A673 (cell line): ENCODE data around the gene UBFD1. TPM values are rescaled to one million over a fixed set of nuclear protein-coding genes. Genes with fewer than 3 reads are reported as not detected.

Experiments used
- BruUV-seq: library from RNA; stranded (reverse); fragments of 400-500 nt; replicated peaks from 2 replicates; lab custom pipeline; 2021; lab: Mats Ljungman, UMichigan
- CTCF ChIA-PET: fragments of 300-600 bp; sonication (Branson Sonifier 250); formaldehyde crosslinking; loops from one replicate; lab custom pipeline; 2022; ENCODE audit warnings: antibody characterized with exemption; lab: Charles Lee
- POLR2A ChIA-PET: fragments of 300-600 bp; sonication (Branson Sonifier 250); formaldehyde crosslinking; loops from one replicate; lab custom pipeline; 2022; ENCODE audit warnings: antibody characterized with exemption; ENCODE audit not compliant: low non-redundant PET; lab: Charles Lee
- DNase-seq: peaks from one replicate; pipeline ENCODE4 v3.0.0-alpha.2; 2015; ENCODE audit warnings: low spot score
- H3K27ac ChIP-seq: fragments of 200-600 bp; sonication (generic); 2 replicates; pipeline ENCODE4 v1.5.1; 2016; ENCODE audit warnings: mixed run types, low read depth, mild to moderate bottlenecking, mixed read lengths, antibody characterized with exemption, low read length; ENCODE audit not compliant: poor library complexity, severe bottlenecking
- H3K27me3 ChIP-seq: fragments of 200-600 bp; sonication (generic); replicated peaks from 2 replicates; pipeline ENCODE4 v1.6.1; 2017; ENCODE audit warnings: mixed run types, low read depth, mild to moderate bottlenecking, mixed read lengths, antibody characterized with exemption, low read length; ENCODE audit not compliant: insufficient read depth, poor library complexity
- H3K36me3 ChIP-seq: fragments of 200-600 bp; sonication (generic); 2 replicates; pipeline ENCODE4 v1.6.1; 2016; ENCODE audit warnings: mixed run types, mild to moderate bottlenecking, mixed read lengths, antibody characterized with exemption, low read length; ENCODE audit not compliant: insufficient read depth, poor library complexity, severe bottlenecking
- H3K4me1 ChIP-seq: fragments of 200-600 bp; sonication (generic); 2 replicates; pipeline ENCODE4 v1.6.1; 2017; ENCODE audit warnings: mixed run types, mild to moderate bottlenecking, mixed read lengths, antibody characterized with exemption, low read length; ENCODE audit not compliant: insufficient read depth, poor library complexity, severe bottlenecking
- H3K4me3 ChIP-seq: fragments of 200-600 bp; sonication (generic); 2 replicates; pipeline ENCODE4 v1.5.1; 2016; ENCODE audit warnings: low read depth, mixed run types, mild to moderate bottlenecking, mixed read lengths, low read length; ENCODE audit not compliant: poor library complexity, severe bottlenecking
- H3K9me3 ChIP-seq: fragments of 200-600 bp; sonication (generic); 2 replicates; pipeline ENCODE4 v1.6.1; 2016; ENCODE audit warnings: mixed run types, low read depth, mild to moderate bottlenecking, mixed read lengths, antibody characterized with exemption, low read length; ENCODE audit not compliant: poor library complexity, severe bottlenecking
- EZH2 ChIP-seq: fragments of 200-600 bp; sonication (generic); IDR thresholded peaks from 2 replicates; pipeline ENCODE4 v1.6.1; 2017; ENCODE audit warnings: borderline replicate concordance, low read depth, mild to moderate bottlenecking, mixed read lengths, antibody characterized with exemption, low read length; ENCODE audit not compliant: poor library complexity, severe bottlenecking
- intact Hi-C: fragments of 100-400 bp; cut with micrococcal nuclease; formaldehyde crosslinking; loops from one replicate; pipeline ENCODE4 v1.10.0; 2022; ENCODE audit not compliant: unreplicated experiment
- total RNA-seq: library from RNA; stranded (reverse); gene quantifications from 2 replicates; pipeline ENCODE4 v1.2.3, GENCODE V29; 2021
- TF ChIP-seq, protein P1 (sequence below): fragments of 300-800, 200-600 bp; sonication (generic); conservative IDR thresholded peaks from 2 replicates; pipeline ENCODE4 v1.5.1; 2017; ENCODE audit warnings: low read depth, mild to moderate bottlenecking, antibody characterized with exemption, low read length, moderate library complexity, mixed read lengths

UBFD1 gene
- total RNA-seq, 1 experiment from 2014 or later = 121 TPM

DNA sequence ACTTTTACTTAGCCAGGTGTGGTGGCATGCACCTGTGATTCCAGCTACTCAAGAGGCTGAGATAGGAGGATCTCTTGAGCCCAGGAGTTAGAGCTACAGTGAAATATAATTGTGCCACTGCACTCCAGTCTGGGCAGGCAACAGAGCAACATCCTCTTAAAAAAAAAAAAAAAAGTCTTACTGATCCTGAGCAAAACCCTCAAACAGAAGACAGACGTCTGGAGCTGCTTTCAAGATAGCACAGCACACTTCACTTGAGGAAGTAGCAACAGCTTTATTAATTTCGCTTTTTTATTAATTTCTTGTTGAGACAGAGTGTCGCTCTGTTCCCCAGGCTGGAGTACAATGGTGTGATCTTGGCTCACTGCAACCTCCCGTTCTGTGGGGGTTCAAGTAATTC lies 37.0 kb upstream of the UBFD1 start:
- ChIA-PET POLR2A (no interaction called here), CTCF (no interaction called here)
- no peak for TF ChIP-seq EZH2
- TF ChIP-seq, protein P1, sequence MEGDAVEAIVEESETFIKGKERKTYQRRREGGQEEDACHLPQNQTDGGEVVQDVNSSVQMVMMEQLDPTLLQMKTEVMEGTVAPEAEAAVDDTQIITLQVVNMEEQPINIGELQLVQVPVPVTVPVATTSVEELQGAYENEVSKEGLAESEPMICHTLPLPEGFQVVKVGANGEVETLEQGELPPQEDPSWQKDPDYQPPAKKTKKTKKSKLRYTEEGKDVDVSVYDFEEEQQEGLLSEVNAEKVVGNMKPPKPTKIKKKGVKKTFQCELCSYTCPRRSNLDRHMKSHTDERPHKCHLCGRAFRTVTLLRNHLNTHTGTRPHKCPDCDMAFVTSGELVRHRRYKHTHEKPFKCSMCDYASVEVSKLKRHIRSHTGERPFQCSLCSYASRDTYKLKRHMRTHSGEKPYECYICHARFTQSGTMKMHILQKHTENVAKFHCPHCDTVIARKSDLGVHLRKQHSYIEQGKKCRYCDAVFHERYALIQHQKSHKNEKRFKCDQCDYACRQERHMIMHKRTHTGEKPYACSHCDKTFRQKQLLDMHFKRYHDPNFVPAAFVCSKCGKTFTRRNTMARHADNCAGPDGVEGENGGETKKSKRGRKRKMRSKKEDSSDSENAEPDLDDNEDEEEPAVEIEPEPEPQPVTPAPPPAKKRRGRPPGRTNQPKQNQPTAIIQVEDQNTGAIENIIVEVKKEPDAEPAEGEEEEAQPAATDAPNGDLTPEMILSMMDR = no peak
- intact Hi-C loops = no loop called here
- no peak for DNase-seq
- Histone ChIP-seq H3K4me3 (no peak overlapping the region), H3K27ac (no peak overlapping the region), H3K9me3 (no peaks in the 10 kb centered on the region), H3K36me3 (peaks cover 45% of the 10 kb centered on the region), H3K4me1 (no peaks in the 10 kb centered on the region), H3K27me3 (no peaks in the 10 kb centered on the region)
- no TSS peak for BruUV-seq

- Histone ChIP-seq H3K4me1 (no peaks in the 10 kb centered on the region), H3K27me3 (no peaks in the 10 kb centered on the region), H3K9me3 (no peaks in the 10 kb centered on the region), H3K4me3 (no peak overlapping the region), H3K36me3 (peaks cover 45% of the 10 kb centered on the region), H3K27ac (no peak overlapping the region)
- DNase-seq = no peak
- ChIA-PET CTCF (interaction anchor here (0.6 kb wide), 1 partner anchor 49 kb away, joined by 5 read pairs; no protein-coding TSS in a partner anchor), POLR2A (no interaction called here)
- intact Hi-C loops = no loop called here
- no TSS peak for BruUV-seq
- TF ChIP-seq EZH2 = no peak
- TF ChIP-seq, protein P1 = no peak
Measured at GRCh38 chr16:23521037-23521743, 36.3 kb upstream of the UBFD1 start.

- Histone ChIP-seq H3K27me3 (no peaks in the 10 kb centered on the region), H3K9me3 (no peaks in the 10 kb centered on the region), H3K27ac (no peak overlapping the region), H3K36me3 (peaks cover 45% of the 10 kb centered on the region), H3K4me1 (no peaks in the 10 kb centered on the region), H3K4me3 (no peak overlapping the region)
- no TSS peak for BruUV-seq
- TF ChIP-seq, protein P1 = no peak
- ChIA-PET CTCF (no interaction called here), POLR2A (interaction anchor here (0.7 kb wide), 1 partner anchor 336 kb away, joined by 4 read pairs; no protein-coding TSS in a partner anchor)
- no peak for DNase-seq
- intact Hi-C loops = no loop called here
Measured at GRCh38 chr16:23521965-23522364, 35.6 kb upstream of the UBFD1 start.
